22Rv1 (cell line): ENCODE data around the gene SHISA5.

Experiments used
- ZFX ChIP-seq: fragments of 450-650 bp; IDR thresholded peaks from 2 replicates; pipeline ENCODE4 v1.6.1; 2017; ENCODE audit warnings: antibody characterized with exemption, borderline replicate concordance
- TF ChIP-seq, protein P1 (sequence below): fragments of 450-650 bp; IDR thresholded peaks from 2 replicates; pipeline ENCODE4 v1.5.1; 2017; ENCODE audit warnings: mild to moderate bottlenecking

DNA sequence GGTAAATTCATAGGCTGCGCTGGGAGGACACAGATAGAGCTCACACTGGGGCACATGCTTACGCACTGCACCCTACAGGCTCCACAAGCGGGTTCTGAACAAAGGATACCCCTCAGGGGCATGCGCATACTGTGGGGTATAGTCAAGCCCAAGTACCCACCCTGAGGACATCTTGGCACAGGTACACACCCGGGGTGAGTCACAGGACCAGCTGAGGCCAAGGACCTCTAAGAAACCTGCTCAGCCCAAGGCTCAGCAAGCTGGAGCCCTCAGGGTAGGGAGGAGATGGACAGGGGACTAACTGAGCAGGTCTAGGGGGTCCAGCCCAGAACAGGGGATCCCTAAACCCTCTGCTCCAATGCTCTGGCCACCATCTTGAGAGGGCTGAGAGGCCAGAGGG is 3.3 kb downstream of the SHISA5 start:
- TF ChIP-seq, protein P1, sequence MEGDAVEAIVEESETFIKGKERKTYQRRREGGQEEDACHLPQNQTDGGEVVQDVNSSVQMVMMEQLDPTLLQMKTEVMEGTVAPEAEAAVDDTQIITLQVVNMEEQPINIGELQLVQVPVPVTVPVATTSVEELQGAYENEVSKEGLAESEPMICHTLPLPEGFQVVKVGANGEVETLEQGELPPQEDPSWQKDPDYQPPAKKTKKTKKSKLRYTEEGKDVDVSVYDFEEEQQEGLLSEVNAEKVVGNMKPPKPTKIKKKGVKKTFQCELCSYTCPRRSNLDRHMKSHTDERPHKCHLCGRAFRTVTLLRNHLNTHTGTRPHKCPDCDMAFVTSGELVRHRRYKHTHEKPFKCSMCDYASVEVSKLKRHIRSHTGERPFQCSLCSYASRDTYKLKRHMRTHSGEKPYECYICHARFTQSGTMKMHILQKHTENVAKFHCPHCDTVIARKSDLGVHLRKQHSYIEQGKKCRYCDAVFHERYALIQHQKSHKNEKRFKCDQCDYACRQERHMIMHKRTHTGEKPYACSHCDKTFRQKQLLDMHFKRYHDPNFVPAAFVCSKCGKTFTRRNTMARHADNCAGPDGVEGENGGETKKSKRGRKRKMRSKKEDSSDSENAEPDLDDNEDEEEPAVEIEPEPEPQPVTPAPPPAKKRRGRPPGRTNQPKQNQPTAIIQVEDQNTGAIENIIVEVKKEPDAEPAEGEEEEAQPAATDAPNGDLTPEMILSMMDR: no peak
- TF ChIP-seq ZFX: no peak
